Transverse colon (tissue), 4 donors: ENCODE measurements around the gene RELA. TPM values are rescaled to one million over a fixed set of nuclear protein-coding genes. Genes with fewer than 3 reads are reported as not detected.
A peak's percentile ranks its signal among the peaks of the same experiment; 100 is the strongest.
"Not testable (repeated sequence)": the region's sequence is repeated elsewhere in the genome, so short reads cannot be mapped to it uniquely, and the experiment has no call there.

Experiments
- DNase-seq: peaks from one replicate; pipeline ENCODE4 v3.0.0-alpha.2; 2019
- H3K27ac ChIP-seq, 4 donors: fragments of 200-600 bp; sonication (generic); 2 replicates each; pipeline ENCODE4 v1.5.1; 2016 to 2018; ENCODE audit warnings: inconsistent platforms in 4 of 4
- H3K27me3 ChIP-seq: fragments of 200-600 bp; sonication (generic); 2 replicates; pipeline ENCODE4 v1.5.1; 2017; ENCODE audit warnings: inconsistent platforms
- H3K36me3 ChIP-seq, 4 donors: fragments of 200-600 bp; sonication (generic); 2 replicates each; pipeline ENCODE4 v1.5.1; 2017 to 2019; ENCODE audit warnings: inconsistent platforms in 4 of 4
- H3K4me1 ChIP-seq, 4 donors: fragments of 200-600 bp; sonication (generic); 2 replicates each; pipeline ENCODE4 v1.5.1; 2017 to 2020; ENCODE audit warnings: inconsistent platforms in 4 of 4
- H3K4me3 ChIP-seq, 4 donors: fragments of 200-600 bp; sonication (generic); 1 replicate in 1 of 4; 2 replicates in 3 of 4; pipeline versions ENCODE4 v1.5.1 to v1.6.1; 2017 to 2019; ENCODE audit warnings: inconsistent platforms in 4 of 4
- H3K9me3 ChIP-seq, 2 donors: fragments of 200-600 bp; sonication (generic); 2 replicates each; pipeline ENCODE4 v1.5.1; 2017 to 2019; ENCODE audit warnings: inconsistent platforms in 2 of 2
- CTCF ChIP-seq, 5 experiments: fragments of 200-600 bp in 3 of 5; fragments of 450-650 bp in 2 of 5; sonication (generic) in 3 of 5; IDR thresholded peaks; 1 replicate in 2 of 5; 2 replicates in 3 of 5; pipeline ENCODE4 v1.5.1; 2016 to 2017; ENCODE audit warnings: antibody characterized with exemption in 5 of 5, inconsistent platforms in 3 of 5, mild to moderate bottlenecking in 2 of 5, moderate library complexity in 1 of 5
- EP300 ChIP-seq: sonication (generic); formaldehyde crosslinking; IDR thresholded peaks from one replicate; pipeline ENCODE4 v1.6.1; 2017; ENCODE audit warnings: antibody characterized with exemption, low read depth
- POLR2A ChIP-seq: fragments of 450-650 bp; IDR thresholded peaks from one replicate; pipeline ENCODE4 v1.6.1; 2016; ENCODE audit warnings: antibody characterized with exemption, mild to moderate bottlenecking, moderate library complexity
- POLR2AphosphoS5 ChIP-seq, 3 donors: sonication (generic); formaldehyde crosslinking; IDR thresholded peaks; one replicate each; pipeline ENCODE4 v1.6.1; 2016; ENCODE audit warnings: antibody characterized with exemption in 3 of 3
- WGBS, 2 donors: methylation state at CpG; one replicate each; pipeline ENCODE4 v1.1.5; 2018; ENCODE audit warnings: low coverage in 1 of 2; 5-methylcytosine and 5-hydroxymethylcytosine counted together
- in situ Hi-C, 4 donors: fragments of 200-750 bp; cut with MboI; loops; one replicate each; pipeline versions ENCODE4 v1.15.0 to v1.15.1; 2017; ENCODE audit warnings: low sequenced_read_pairs in 3 of 4, low pct_ligation_motif_present in 1 of 4, low pct_unique_long_range_greater_than_20kb in 1 of 4
- intact Hi-C: fragments of 100-400 bp; cut with DNase I; formaldehyde crosslinking; loops from one replicate; pipeline ENCODE4 v1.15.1; 2023; ENCODE audit warnings: low total_unique reads
- total RNA-seq, 4 donors: library from RNA; depleted of rRNA; stranded (reverse); fragments of >200 nt; gene quantifications; one replicate each; pipeline ENCODE4 v1.1.0, GENCODE V29; 2016

RELA gene
- total RNA-seq, 4 donors from 2014 or later = 45.8 to 95.8 (median 58.4) TPM

GRCh38 chr11:65640483-65641296 lies 22.0 kb downstream of the RELA start:
- TF ChIP-seq POLR2AphosphoS5 (IDR thresholded peaks at IDR 0.05) = no peak
- no peak for TF ChIP-seq POLR2A
- TF ChIP-seq EP300 = no peak
- no peak for TF ChIP-seq CTCF (IDR thresholded peaks at IDR 0.05)
- H3K4me1 ChIP-seq = peaks cover 9 to 38% (median 32%) of the 10 kb centered on the region in 4 donors
- in situ Hi-C loops (no loop called here), intact Hi-C loops (no loop called here)
- peak overlapping the region in 2 of 4 donors; percentile 16 to 35 for H3K4me3 ChIP-seq
- H3K27ac ChIP-seq = peak overlapping the region; percentile 84 to 92 (median 88)
- H3K36me3 ChIP-seq = peaks cover 0 to 9% (median 4%) of the 10 kb centered on the region in 4 donors
- no peaks in the 10 kb centered on the region for H3K9me3 ChIP-seq
- DNase-seq = peak; percentile 62
- WGBS, 2 donors = 54% methylated on average over 24 of the region's 35 CpGs; no CpG with 5 or more reads in 1 of the 2 donors
- H3K27me3 ChIP-seq = no peaks in the 10 kb centered on the region

DNA sequence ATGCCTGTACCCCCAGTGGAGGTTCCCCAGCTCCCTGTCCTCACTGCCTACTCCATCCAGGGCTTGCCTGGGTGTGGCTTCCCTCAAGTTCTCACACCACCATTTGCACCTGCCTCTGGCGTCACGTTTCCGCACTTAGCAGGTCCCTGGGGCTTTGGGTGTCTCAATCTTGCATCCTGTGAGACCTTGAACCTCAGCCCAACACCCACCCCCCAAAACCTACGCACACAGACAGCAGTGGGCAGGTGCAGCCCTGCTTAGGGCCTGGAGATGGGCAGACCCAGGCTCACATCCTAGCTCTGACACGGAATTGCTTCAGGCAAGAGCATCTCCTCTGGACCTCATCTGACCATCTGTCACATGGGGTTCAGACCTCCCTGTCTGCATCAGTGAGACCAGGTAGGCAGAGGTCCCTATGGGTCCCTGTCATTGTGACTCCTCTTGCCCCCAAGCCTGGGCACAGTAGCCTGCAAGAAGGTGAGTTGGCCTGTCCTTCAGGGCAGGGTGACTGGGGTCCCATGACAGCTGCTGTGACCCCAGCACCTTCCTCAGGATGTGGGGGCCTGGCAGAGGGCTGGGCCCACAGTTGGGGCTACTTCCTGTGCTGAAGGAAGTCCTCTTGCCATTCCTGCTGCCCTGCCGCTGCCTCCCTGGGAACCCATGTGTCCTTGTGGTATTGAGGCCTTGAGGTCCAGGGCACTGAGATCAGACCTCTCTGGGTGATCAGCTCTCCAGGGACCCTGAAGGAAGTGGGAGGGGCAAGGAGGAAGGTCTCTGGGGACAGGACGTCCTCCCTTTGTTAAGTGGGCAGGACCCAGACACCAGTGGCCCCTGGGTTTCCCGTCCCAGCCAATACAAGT lies 22.9 kb downstream of the RELA start:
- Histone ChIP-seq H3K4me1 (peaks cover 9 to 38% (median 32%) of the 10 kb centered on the region in 4 donors), H3K9me3 (no peaks in the 10 kb centered on the region), H3K4me3 (peak overlapping the region in 2 of 4 donors; percentile 16 to 77), H3K27ac (peak overlapping the region; percentile 84 to 92 (median 88)), H3K27me3 (no peaks in the 10 kb centered on the region), H3K36me3 (peaks cover 0 to 17% (median 9%) of the 10 kb centered on the region in 4 donors)
- DNase-seq = peak; percentile 67
- TF ChIP-seq POLR2AphosphoS5 (IDR thresholded peaks at IDR 0.05) (peak in 1 of 3 donors; percentile 19), CTCF (IDR thresholded peaks at IDR 0.05) (no peak)
- in situ Hi-C loops = no loop called here
- intact Hi-C loops = loop anchor here (10.0 kb wide), 1 partner anchor 65 kb away; no protein-coding TSS in a partner anchor
- WGBS, 2 donors = 50% methylated on average over 7 of the region's 8 CpGs; no CpG with 5 or more reads in 1 of the 2 donors

DNA sequence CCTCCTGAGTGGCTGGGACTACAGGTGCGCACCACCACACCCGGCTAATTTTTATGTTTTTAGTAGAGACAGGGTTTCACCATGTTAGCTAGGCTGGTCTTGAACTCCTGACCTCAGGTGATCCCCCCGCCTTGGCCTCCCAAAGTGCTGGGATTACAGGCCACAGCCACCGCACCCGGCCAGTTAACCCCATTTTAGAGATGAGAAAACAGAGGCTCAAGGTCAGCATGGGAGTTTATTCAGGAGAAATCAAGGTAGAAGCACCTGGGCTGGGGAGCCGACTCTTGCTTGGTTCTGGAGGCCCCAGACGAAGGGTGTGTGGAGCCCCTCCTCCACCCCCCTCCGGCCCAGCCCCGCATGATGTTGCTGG lies 23.5 kb downstream of the RELA start:
- H3K36me3 ChIP-seq = peaks cover 0 to 24% (median 12%) of the 10 kb centered on the region in 4 donors
- H3K27me3 ChIP-seq, DNase-seq, in situ Hi-C loops, H3K9me3 ChIP-seq: not testable (repeated sequence)
- H3K27ac ChIP-seq = peak overlapping the region; percentile 84 to 92 (median 88)
- peaks cover 9 to 38% (median 32%) of the 10 kb centered on the region in 4 donors for H3K4me1 ChIP-seq
- H3K4me3 ChIP-seq = peak overlapping the region in 2 of 4 donors; percentile 49 to 77
- WGBS, 2 donors = 83% methylated on average over 9 of the region's 9 CpGs; no CpG with 5 or more reads in 1 of the 2 donors
- intact Hi-C loops = loop anchor here (10.0 kb wide), 1 partner anchor 66 kb away; no protein-coding TSS in a partner anchor

DNA sequence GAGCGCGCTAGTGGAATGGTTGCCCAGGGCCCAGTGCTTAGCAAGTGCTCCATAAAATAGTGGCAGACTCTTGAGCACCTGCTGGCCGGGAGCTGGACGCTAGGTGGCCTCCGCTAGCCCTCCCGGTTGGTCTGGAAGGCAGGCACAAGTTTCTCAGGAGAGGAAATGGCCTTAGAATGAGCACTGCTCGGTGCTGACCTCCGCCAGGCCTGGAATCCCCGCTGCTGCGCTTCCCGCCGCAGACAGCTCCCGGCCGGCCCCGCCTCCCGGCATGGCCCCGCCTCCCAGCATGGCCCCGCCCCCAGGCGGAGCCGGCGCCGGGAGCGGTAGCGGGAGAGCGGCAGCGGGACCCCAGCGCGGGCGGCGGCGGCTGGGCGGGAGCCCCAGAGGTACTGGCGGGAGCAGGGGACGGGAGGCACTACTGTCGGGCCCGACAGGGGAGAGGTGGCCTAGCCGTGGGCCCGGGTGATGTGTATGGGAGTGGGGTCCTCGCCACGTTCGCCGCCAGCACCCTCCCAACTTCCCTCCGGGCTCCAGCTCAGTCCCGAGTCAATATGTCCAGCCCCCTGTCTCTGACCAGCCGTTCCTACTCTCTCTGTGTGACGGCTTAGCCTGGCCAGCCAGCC lies 24.8 kb downstream of the RELA start, which contains the start of gene SIPA1:
TSS of gene SIPA1 (plus strand) at position 308 of the 626 bp plus-strand sequence. CDS start 2,821 bp downstream, outside the sequence.
- WGBS, 2 donors = 10% methylated on average over 15 of the region's 46 CpGs; no CpG with 5 or more reads in 1 of the 2 donors
- in situ Hi-C loops = no loop called here
- H3K27me3 ChIP-seq = no peaks in the 10 kb centered on the region
- peaks cover 0 to 27% (median 12%) of the 10 kb centered on the region in 4 donors for H3K36me3 ChIP-seq
- peak within 1 kb of the TSS; percentile 84 to 92 (median 88) for H3K27ac ChIP-seq
- intact Hi-C loops = loop anchor here (10.0 kb wide), 1 partner anchor 67 kb away; no protein-coding TSS in a partner anchor
- no peaks in the 10 kb centered on the region for H3K9me3 ChIP-seq
- peak; percentile 80 for DNase-seq
- peaks cover 9 to 38% (median 32%) of the 10 kb centered on the region in 4 donors for H3K4me1 ChIP-seq
- TF ChIP-seq CTCF (IDR thresholded peaks at IDR 0.05) (peak in 3 of 5 experiments; percentile 10 to 21 (median 20)), POLR2AphosphoS5 (IDR thresholded peaks at IDR 0.05) (peak; percentile 48 to 68 (median 60)), EP300 (no peak), POLR2A (peak; percentile 51)
- H3K4me3 ChIP-seq = peak within 1 kb of the TSS; percentile 48 to 77 (median 50)
